GM12878 (cell line): ENCODE results near the gene OR52N2. TPM values are rescaled to one million over a fixed set of nuclear protein-coding genes. Genes with fewer than 3 reads are reported as not detected.

Experiments
- ATAC-seq: fragments of 200-7000 bp; cut with Tn5 transposase; 3 replicates; pipeline ENCODE4 v1.9.1; 2020; ENCODE audit warnings: mild to moderate bottlenecking, moderate library complexity
- BruUV-seq: library from RNA; stranded (reverse); fragments of 400-500 nt; replicated peaks from 2 replicates; lab custom pipeline; 2021; lab: Mats Ljungman, UMichigan
- CTCF ChIA-PET: fragments of 300-600 bp; sonication (Branson Sonifier 250); formaldehyde crosslinking; extraction: SDS; loops from one replicate; lab custom pipeline; 2021; ENCODE audit warnings: inconsistent platforms; lab: Yijun Ruan, JAX
- POLR2A ChIA-PET: fragments of 350-600 bp; formaldehyde crosslinking; extraction: SDS; loops from one replicate; lab custom pipeline; 2021; ENCODE audit warnings: inconsistent platforms; lab: Charles Lee
- RAD21 ChIA-PET: fragments of 300-600 bp; sonication (Branson Sonifier 250); formaldehyde crosslinking; loops from one replicate; lab custom pipeline; 2023; ENCODE audit warnings: antibody characterized with exemption; ENCODE audit not compliant: unreplicated experiment; lab: Charles Lee
- SMC1A ChIA-PET: fragments of 300-600 bp; sonication (Branson Sonifier 250); formaldehyde crosslinking; loops from one replicate; lab custom pipeline; 2023; ENCODE audit not compliant: unreplicated experiment, uncharacterized antibody; lab: Charles Lee
- DNase-seq: peaks from one replicate; pipeline ENCODE4 v3.0.0-alpha.2; 2011; ENCODE audit warnings: low read depth, low spot score
- FAIRE-seq: peaks from 3 replicates; lab custom pipeline; 2011; peaks lifted over from hg19 to GRCh38; lab: Jason Lieb, UNC
- H2AFZ ChIP-seq: 2 replicates; pipeline ENCODE4 v1.6.0; 2011; ENCODE audit warnings: low read depth, low read length, control low read depth; ENCODE audit not compliant: control insufficient read depth
- H3K27ac ChIP-seq: 2 replicates; pipeline ENCODE4 v1.5.1; 2011; ENCODE audit warnings: control low read depth; ENCODE audit not compliant: control insufficient read depth, insufficient read depth
- H3K27me3 ChIP-seq, 2 experiments: replicated peaks in 1 of 2; 2 replicates each; pipeline versions ENCODE4 v1.6.0 to v1.6.1; 2011; ENCODE audit warnings: low read length in 1 of 2; ENCODE audit not compliant: control insufficient read depth in 2 of 2, insufficient read depth in 2 of 2
- H3K36me3 ChIP-seq, 2 experiments: 2 replicates each; pipeline ENCODE4 v1.5.1; 2011; ENCODE audit warnings: low read length in 1 of 2; ENCODE audit not compliant: control insufficient read depth in 2 of 2, insufficient read depth in 2 of 2
- H3K4me1 ChIP-seq: 2 replicates; pipeline ENCODE4 v1.6.1; 2011; ENCODE audit warnings: mild to moderate bottlenecking, low read length, moderate library complexity, mixed read lengths; ENCODE audit not compliant: control insufficient read depth, insufficient read depth
- H3K4me2 ChIP-seq: 2 replicates; pipeline ENCODE4 v1.6.0; 2011; ENCODE audit warnings: control low read depth; ENCODE audit not compliant: control insufficient read depth, insufficient read depth
- H3K4me3 ChIP-seq: fragments of 200-600 bp; sonication (generic); 2 replicates; pipeline ENCODE4 v1.5.1; 2016
- H3K79me2 ChIP-seq: 2 replicates; pipeline ENCODE4 v1.6.0; 2011; ENCODE audit warnings: low read length; ENCODE audit not compliant: control insufficient read depth, insufficient read depth
- H3K9ac ChIP-seq: 2 replicates; pipeline ENCODE4 v1.8.0; 2011; ENCODE audit warnings: low read length, control low read depth, mixed read lengths; ENCODE audit not compliant: control insufficient read depth, insufficient read depth
- H3K9me3 ChIP-seq: replicated peaks from 3 replicates; pipeline ENCODE4 v1.5.1; 2011; ENCODE audit warnings: mild to moderate bottlenecking, low read length; ENCODE audit not compliant: control insufficient read depth, insufficient read depth
- H4K20me1 ChIP-seq: 2 replicates; pipeline ENCODE4 v1.6.0; 2011; ENCODE audit not compliant: control insufficient read depth, insufficient read depth
- CBX3 ChIP-seq: fragments of 200-600 bp; sonication (generic); IDR thresholded peaks from 2 replicates; pipeline ENCODE4 v1.6.1; 2016; ENCODE audit warnings: low read depth, borderline replicate concordance
- EP300 ChIP-seq, 2 experiments: fragments of 150-350 bp in 1 of 2; IDR thresholded peaks; 2 replicates each; pipeline ENCODE4 v1.6.1; 2011 to 2012; ENCODE audit warnings: low read depth in 2 of 2, low read length in 2 of 2, borderline replicate concordance in 1 of 2, improper control_type of control experiment in 1 of 2, inconsistent platforms in 1 of 2; ENCODE audit not compliant: control insufficient read depth in 1 of 2
- FOXM1 ChIP-seq: IDR thresholded peaks from 2 replicates; pipeline ENCODE4 v1.6.1; 2012; ENCODE audit warnings: low read depth, mild to moderate bottlenecking, inconsistent platforms, low read length, moderate library complexity
- HDAC2 ChIP-seq: fragments of 200-600 bp; sonication (generic); IDR thresholded peaks from 2 replicates; pipeline ENCODE4 v1.6.1; 2017
- JUNB ChIP-seq: IDR thresholded peaks from 2 replicates; pipeline ENCODE4 v1.6.1; 2016; ENCODE audit warnings: antibody characterized with exemption, mild to moderate bottlenecking
- MYB ChIP-seq: fragments of 150-350 bp; IDR thresholded peaks from 2 replicates; pipeline ENCODE4 v1.6.1; 2014; ENCODE audit warnings: mild to moderate bottlenecking, low read depth, low read length, borderline replicate concordance
- NR2C1 ChIP-seq: fragments of 450-650 bp; IDR thresholded peaks from 2 replicates; pipeline ENCODE4 v1.6.1; 2017; ENCODE audit warnings: antibody characterized with exemption, mild to moderate bottlenecking, moderate library complexity
- POLR2AphosphoS5 ChIP-seq: IDR thresholded peaks from 2 replicates; pipeline ENCODE4 v1.6.1; 2011; ENCODE audit warnings: mild to moderate bottlenecking, low read length, inconsistent platforms
- RB1 ChIP-seq: fragments of 450-650 bp; formaldehyde crosslinking; IDR thresholded peaks from 2 replicates; pipeline ENCODE4 v1.6.1; 2017; ENCODE audit warnings: mild to moderate bottlenecking, borderline replicate concordance
- SMAD5 ChIP-seq: IDR thresholded peaks from 2 replicates; pipeline ENCODE4 v1.6.1; 2016; ENCODE audit warnings: antibody characterized with exemption, low read depth
- STAT1 ChIP-seq: fragments of 450-650 bp; conservative IDR thresholded peaks from 2 replicates; pipeline ENCODE4 v1.6.1; 2014; ENCODE audit warnings: antibody characterized with exemption, mild to moderate bottlenecking
- TCF3 ChIP-seq: IDR thresholded peaks from 2 replicates; pipeline ENCODE4 v1.6.1; 2012; ENCODE audit warnings: low read depth, mild to moderate bottlenecking, low read length, borderline replicate concordance; ENCODE audit not compliant: insufficient read depth
- WRNIP1 ChIP-seq: IDR thresholded peaks from 2 replicates; pipeline ENCODE4 v1.6.1; 2011; ENCODE audit warnings: low read depth, low read length, improper control_type of control experiment, borderline replicate concordance
- ZBED1 ChIP-seq: IDR thresholded peaks from 2 replicates; pipeline ENCODE4 v1.6.1; 2016; ENCODE audit warnings: borderline replicate concordance
- ZNF384 ChIP-seq: IDR thresholded peaks from 2 replicates; pipeline ENCODE4 v1.6.1; 2012; ENCODE audit warnings: low read depth, mild to moderate bottlenecking, low read length, improper control_type of control experiment, borderline replicate concordance
- ZSCAN29 ChIP-seq: fragments of 450-650 bp; IDR thresholded peaks from 2 replicates; pipeline ENCODE4 v1.6.1; 2017; ENCODE audit warnings: mild to moderate bottlenecking, moderate library complexity
- WGBS: methylation state at CpG from one replicate; pipeline ENCODE4 v1.1.6; 2016; ENCODE audit warnings: low lambda C conversion rate; ENCODE audit not compliant: insufficient replicate concordance, insufficient coverage; ENCODE audit errors: missing lambda C conversion rate; 5-methylcytosine and 5-hydroxymethylcytosine counted together
- in situ Hi-C: fragments of 300-500 bp; cut with MboI; formaldehyde crosslinking; loops from 9 replicates; pipeline ENCODE4 v1.14.3; 2018; ENCODE audit warnings: mixed read lengths
- intact Hi-C: fragments of 100-400 bp; cut with micrococcal nuclease; formaldehyde crosslinking; loops from one replicate; pipeline ENCODE4 v1.14.2; 2022; ENCODE audit not compliant: unreplicated experiment
- polyA plus RNA-seq, 11 experiments: library from polyadenylated mRNA; depleted of rRNA in 4 of 11; unstranded in 6 of 11; stranded (reverse) in 5 of 11; fragments of >200 nt; fragmentation: Nextera tagmentation in 4 of 11; fragmentation: Illumina TruSeq in 1 of 11; extraction: Ambion mirVana in 4 of 11; extraction: Trizol in 1 of 11; gene quantifications; 1 replicate in 1 of 11; 2 replicates in 10 of 11; pipeline versions ENCODE4 v1.2.1 to v1.2.3, GENCODE V29; 2011 to 2016; ENCODE audit warnings: inconsistent platforms in 2 of 11, missing spikeins in 2 of 11, low read depth in 1 of 11
- total RNA-seq, 4 experiments: library from RNA; depleted of rRNA in 3 of 4; stranded (reverse); fragments of >200 nt in 3 of 4; fragmentation: Illumina TruSeq in 1 of 4; extraction: Trizol in 1 of 4; gene quantifications; 2 replicates each; pipeline versions ENCODE4 v1.2.1 to v1.2.3, GENCODE V29; 2013 to 2021
- TF ChIP-seq, protein P1 (sequence below): IDR thresholded peaks from 2 replicates; pipeline ENCODE4 v1.6.1; 2012; ENCODE audit warnings: low read depth, low read length, improper control_type of control experiment
- TF ChIP-seq, protein P2 (sequence below): IDR thresholded peaks from 2 replicates; pipeline ENCODE4 v1.6.1; 2012; ENCODE audit warnings: low read depth, low read length, improper control_type of control experiment

The OR52N2 gene
- total and polyA plus RNA-seq, 10 of the 15 experiments (the other 5 are each of a cell fraction or from before 2014, with no cell fraction given): 0.06 to 0.42 (median 0.24) TPM; not detected in 5

DNA sequence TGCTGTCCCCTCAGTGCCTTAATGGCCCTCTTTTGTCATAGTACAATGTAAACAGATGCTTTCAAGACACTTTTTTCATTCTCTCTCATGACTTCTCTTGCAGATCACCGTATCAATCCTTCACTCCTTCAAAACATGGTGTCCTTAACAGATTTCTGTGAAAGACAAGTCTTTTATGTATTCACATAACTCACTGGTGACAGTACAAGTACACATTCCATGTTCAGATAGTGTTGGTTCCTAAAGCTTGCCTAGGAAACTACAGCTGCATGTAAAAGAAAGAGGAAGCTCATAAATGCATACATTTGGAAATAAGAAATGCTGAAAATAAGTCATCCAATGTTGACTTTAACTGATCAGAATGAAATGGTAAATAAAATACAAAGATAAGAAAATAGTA is 38.0 kb downstream of the OR52N2 start:
- SMC1A ChIA-PET: no interaction called here
- POLR2A ChIA-PET: no interaction called here
- no peak for DNase-seq
- H3K9me3 ChIP-seq: no peaks in the 10 kb centered on the region
- intact Hi-C loops: no loop called here
- TF ChIP-seq ZSCAN29 (no peak), MYB (no peak), HDAC2 (no peak), TCF3 (no peak), JUNB (no peak), STAT1 (no peak), WRNIP1 (no peak), CBX3 (no peak), ZNF384 (no peak), ZBED1 (no peak), SMAD5 (no peak), POLR2AphosphoS5 (no peak), RB1 (no peak), EP300 (IDR thresholded peaks at IDR 0.05; ENCODE audit: borderline replicate concordance in 1 of 2, control insufficient read depth in 1 of 2, low read depth in 2 of 2, low read length in 2 of 2) (no peak), NR2C1 (no peak), FOXM1 (no peak)
- TF ChIP-seq, protein P1, sequence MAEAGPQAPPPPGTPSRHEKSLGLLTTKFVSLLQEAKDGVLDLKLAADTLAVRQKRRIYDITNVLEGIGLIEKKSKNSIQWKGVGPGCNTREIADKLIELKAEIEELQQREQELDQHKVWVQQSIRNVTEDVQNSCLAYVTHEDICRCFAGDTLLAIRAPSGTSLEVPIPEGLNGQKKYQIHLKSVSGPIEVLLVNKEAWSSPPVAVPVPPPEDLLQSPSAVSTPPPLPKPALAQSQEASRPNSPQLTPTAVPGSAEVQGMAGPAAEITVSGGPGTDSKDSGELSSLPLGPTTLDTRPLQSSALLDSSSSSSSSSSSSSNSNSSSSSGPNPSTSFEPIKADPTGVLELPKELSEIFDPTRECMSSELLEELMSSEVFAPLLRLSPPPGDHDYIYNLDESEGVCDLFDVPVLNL: no peak
- TF ChIP-seq, protein P2, sequence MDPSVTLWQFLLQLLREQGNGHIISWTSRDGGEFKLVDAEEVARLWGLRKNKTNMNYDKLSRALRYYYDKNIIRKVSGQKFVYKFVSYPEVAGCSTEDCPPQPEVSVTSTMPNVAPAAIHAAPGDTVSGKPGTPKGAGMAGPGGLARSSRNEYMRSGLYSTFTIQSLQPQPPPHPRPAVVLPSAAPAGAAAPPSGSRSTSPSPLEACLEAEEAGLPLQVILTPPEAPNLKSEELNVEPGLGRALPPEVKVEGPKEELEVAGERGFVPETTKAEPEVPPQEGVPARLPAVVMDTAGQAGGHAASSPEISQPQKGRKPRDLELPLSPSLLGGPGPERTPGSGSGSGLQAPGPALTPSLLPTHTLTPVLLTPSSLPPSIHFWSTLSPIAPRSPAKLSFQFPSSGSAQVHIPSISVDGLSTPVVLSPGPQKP: no peak
- TF ChIP-seq, all 136 proteins: peak for 0
- no peaks in the 10 kb centered on the region for H3K27me3 ChIP-seq
- ATAC-seq (no peak), FAIRE-seq (no peak)
- no peak overlapping the region for H2AFZ ChIP-seq
- H3K4me3 ChIP-seq: no peak overlapping the region
- ChIA-PET RAD21 (no interaction called here), CTCF (no interaction called here)
- H3K27ac ChIP-seq: no peak overlapping the region
- in situ Hi-C loops: no loop called here
- no peaks in the 10 kb centered on the region for H3K4me1 ChIP-seq
- WGBS: 0% methylated on average over 1 of the region's 1 CpG
- H4K20me1 ChIP-seq: no peaks in the 10 kb centered on the region
- no TSS peak for BruUV-seq
- H3K9ac ChIP-seq: no peak overlapping the region
- no peaks in the 10 kb centered on the region for H3K36me3 ChIP-seq
- H3K4me2 ChIP-seq: no peak overlapping the region
- H3K79me2 ChIP-seq: no peaks in the 10 kb centered on the region
